Right renal cortex interstitium (tissue), 3 donors: Measurements from ENCODE around the gene STUM. TPM values are rescaled to one million over a fixed set of nuclear protein-coding genes. Genes with fewer than 3 reads are reported as not detected.

Experiments used
- DNase-seq, 3 donors: peaks; one replicate each; pipeline ENCODE4 v3.0.0-alpha.2; 2013; ENCODE audit warnings: low read depth in 3 of 3, low spot score in 2 of 3
- polyA plus RNA-seq, 3 donors: library from polyadenylated mRNA; unstranded; fragments of 120-200 nt; gene quantifications; one replicate each; pipeline ENCODE4 v1.2.1, GENCODE V29; 2013; ENCODE audit not compliant: insufficient read length in 3 of 3

The STUM gene
- polyA plus RNA-seq, 3 donors, result 0.86 to 1.2 (median 0.94) TPM

GRCh38 chr1:226532553-226532952 lies 16.0 kb upstream of the STUM start:
- no peak for DNase-seq

DNA sequence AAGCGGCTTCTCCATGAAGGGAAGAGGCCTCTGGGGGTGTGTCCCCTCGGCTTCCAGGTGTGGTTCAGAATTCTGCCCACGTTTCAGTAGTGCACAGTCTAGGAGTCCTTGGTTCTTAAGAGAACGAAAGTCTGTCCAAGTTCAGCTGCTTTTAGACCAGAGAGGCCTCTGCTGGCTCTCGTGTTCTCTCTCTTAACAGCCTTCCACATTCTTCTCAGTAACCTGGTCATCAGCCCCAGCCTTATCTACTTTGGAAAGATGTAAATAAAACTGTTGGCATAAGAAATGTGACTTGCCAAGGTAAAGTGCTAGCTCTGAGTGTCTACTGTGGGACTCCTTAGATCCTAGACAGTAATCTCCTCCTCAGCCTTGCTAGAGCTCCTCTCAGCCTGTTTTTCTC lies 15.3 kb upstream of the STUM start:
- DNase-seq, result no peak

- DNase-seq, result no peak
Measured at GRCh38 chr1:226534098-226534497, 14.5 kb upstream of the STUM start.

- no peak for DNase-seq
Measured at GRCh38 chr1:226534645-226535044, 13.9 kb upstream of the STUM start.

DNA sequence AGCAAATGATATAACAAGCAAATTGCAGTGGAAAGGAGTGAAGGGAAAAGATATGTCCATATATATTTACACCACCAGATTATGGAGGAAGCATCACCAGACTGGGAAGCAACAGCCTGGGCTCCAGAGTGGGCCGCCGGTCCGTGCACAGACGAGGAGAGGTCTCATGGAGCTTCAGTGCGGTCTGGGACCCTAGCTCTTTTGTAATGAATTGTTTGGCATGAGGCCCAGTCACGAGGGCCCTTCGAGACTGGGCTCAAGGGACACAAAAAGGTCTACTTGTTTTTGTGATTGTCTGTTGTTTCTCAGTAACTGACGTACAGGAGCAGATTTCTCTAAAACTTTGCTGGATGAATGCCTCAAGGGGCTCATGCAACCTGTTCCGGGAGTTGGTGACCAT lies 12.9 kb upstream of the STUM start:
- DNase-seq, result no peak

DNA sequence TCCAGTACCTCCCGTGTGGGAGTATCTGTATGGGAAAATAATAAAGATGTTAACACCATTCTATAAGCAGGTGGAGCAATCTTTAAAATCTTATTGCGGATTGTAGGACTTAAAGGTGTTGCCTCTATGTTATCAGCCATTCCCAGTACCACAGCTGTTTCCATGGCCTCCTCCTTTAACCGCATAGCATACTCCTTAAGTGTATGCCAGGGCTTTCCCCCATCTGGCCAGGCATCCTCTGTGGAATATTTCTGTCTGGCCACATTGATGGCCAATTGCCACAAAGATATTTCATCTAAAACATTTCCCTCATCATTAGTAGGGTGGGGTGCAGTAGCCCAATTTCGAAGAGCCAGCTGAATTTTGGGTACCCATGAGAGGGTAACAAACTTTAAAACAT lies 7.3 kb upstream of the STUM start:
- DNase-seq, result no peak

- DNase-seq, result no peak
Measured at GRCh38 chr1:226541631-226542622, 6.6 kb upstream of the STUM start.

- DNase-seq, result no peak
Measured at GRCh38 chr1:226542623-226543103, 5.9 kb upstream of the STUM start.

DNA sequence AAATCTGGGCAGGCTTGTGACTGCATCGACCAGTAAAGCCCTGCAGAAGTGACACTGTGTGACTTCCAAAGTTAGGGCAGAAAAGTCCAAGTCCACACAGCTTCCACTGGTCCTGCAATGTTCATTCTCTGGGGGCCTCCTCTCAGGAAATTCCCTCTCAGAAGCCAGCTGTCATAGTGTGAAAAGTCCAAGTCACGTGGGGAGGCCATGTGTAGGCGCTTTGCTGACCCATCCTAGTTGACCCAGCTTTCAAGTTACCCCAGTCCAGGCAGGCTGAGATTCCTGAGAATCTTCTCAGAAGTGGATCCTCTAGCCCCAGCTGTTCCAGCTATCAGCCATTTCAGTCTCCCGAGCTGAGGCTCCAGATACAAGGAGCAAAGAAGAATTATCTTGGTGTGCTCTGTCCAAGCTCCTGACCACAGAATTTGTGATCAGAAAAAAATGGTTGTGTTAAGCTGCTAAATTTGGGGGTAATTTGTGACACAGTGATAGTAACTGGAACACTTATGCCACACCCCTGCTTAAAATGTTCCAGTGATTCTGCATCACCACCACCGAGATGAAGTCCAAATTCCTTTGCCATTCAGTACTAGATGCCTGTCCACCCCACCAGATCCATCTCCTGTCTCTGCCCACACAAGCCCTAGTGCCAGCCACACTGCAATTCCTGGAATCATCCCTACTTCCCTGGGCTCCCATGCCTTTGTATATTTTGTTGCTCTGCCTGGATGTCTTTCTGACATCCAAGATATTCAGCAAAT lies 2.5 kb upstream of the STUM start:
- DNase-seq, result no peak

GRCh38 chr1:226546926-226547325 lies 1.6 kb upstream of the STUM start:
- no peak for DNase-seq

GRCh38 chr1:226547754-226548191 lies 791 bp upstream of the STUM start:
- DNase-seq, result peak; percentile 76 to 82 (median 78)

DNA sequence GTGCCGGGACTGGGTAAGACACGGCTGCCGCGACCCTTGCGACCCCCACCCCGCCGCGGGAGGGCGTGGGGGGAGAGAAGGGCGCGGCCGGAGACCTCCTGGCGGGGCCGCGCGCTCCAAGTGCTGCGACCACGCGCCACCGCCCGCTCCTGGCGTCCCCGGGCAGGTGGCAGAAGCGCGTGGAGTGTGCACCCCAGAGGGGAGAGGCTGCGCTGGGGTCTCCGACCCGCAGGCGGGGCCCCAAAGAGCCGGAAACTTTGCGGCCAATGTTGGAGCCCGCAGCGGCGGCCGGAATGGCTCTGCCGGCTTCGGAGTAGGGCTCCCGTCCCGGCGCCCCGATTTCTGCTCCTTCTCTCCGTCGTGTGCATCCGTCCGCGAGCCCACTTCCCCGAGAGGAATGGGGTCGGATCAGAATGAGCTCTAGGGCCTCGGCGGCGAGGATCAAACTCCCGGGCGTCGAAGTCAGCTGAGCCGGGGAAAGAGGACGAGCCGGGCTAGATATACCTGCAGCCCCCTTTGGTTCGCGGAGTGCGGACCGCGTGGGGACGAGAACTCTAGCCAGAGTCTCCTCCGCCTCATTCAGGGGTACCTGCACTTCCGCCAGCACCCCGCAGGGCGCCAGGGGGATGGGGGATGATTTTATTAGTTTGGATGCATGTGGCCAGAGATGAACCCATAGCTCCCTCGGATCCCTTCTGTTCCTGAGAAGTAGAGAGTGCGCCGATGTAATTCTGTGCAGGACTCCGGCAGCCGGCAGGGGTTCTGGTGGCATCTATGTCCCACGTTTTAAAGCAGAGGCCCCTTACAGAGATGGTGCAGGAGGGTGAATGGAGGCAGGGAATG lies 751 bp downstream of the STUM start:
- no peak for DNase-seq

DNA sequence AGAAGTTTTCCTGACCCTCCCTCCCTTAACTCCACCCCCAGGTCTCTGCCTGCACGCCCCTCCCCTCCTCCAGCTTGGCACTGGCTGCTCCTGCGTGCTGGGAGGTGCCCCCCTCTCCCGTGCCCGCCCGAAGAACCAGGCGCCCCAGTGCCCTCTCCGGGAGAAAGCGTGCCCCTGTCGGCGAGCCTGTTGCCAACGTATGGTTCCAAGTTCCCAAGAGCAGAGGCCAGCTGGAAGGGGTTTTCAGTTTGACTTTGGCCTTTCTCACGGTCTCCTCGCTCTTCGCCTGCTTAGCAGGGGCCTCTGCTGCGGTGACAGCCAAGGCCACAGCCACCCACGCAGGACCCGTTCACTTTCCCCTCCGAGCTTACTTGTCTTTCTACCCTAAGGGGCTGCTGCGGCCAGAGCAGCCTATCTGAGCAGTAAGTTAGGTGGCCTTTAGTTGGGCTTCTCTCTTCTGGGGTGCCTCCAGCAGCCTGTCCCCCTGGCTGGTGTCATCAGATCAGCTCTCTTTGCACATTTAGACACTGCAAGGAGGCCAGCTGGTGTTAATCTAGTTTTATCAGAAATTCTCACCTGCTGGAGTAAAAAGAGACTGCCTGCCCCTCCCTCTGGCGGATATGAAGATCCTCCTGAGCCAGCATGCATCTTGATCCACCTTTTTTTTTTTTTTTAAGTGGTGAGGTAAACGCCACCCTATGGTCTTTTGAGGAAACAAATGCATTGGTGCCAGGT lies 1.5 kb downstream of the STUM start:
- no peak for DNase-seq

GRCh38 chr1:226550672-226551041 lies 2.1 kb downstream of the STUM start:
- no peak for DNase-seq

DNA sequence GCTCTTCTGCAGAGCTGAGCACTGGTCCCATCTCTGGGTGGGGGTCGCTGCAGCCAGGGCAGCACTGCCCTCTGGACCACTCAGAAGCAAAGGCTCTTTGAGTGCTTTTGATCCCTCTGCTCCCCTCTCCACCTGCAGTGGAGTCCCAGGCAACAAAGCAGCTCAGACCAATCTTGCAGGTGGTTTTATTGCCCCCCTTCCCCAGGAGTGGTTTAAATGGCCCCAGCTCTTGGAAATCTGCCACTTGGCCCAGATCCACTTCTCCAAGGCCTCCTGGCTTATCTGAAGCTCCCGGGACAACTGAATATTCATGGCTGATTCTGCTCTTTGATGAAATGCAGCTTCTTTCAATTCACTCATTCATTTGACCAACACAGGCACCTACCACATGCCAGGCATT lies 2.7 kb downstream of the STUM start:
- DNase-seq, result no peak

- no peak for DNase-seq
Measured at GRCh38 chr1:226552061-226552460, 3.5 kb downstream of the STUM start.

DNA sequence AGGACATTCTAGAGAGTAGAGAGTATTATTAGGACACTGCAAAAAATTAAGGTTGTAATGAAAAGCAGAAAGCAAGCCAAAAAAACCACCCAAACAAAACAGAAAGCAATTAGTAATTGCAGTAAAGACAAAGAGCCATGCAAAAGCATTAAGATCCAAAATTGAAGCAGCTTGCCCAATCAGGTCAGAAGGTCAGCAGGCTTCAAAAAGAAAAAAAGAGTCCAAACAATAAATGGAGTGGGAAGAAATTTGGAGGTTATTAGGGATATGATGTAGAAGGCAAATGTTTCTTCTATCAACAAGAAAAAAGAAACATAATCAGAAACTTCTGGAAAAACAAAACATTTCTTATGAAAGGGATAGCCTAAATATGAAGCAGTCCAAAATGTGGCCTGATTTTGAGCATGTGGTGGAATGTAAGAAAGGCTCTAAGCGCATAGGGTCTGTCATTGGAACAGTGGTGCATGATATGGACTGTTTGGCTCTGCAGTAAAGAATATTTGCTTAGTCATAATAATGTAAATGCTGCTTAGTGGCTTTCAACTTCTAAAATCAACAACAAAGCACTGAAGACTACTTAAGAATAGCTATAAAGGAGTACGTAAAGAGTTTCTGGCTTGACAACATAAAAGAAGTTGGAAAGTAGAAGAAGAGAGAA lies 4.8 kb downstream of the STUM start:
- DNase-seq, result no peak

DNA sequence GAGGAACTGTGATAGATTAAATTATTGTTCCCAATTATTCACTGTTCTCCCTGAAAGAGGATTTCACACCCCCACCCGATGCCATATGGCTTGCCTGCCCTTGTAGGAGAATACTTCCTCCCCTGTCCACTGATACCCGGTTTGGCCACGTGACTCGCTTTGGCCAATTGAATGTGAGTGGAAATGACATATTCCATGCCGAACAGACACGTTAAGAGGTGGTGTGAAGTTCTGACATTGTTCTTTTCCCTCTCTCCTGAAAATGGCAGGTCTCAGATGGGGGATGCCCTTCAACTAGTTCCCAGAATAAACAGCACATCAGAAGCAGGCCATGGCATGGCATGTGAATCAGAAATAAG lies 5.3 kb downstream of the STUM start:
- no peak for DNase-seq

- no peak for DNase-seq
Measured at GRCh38 chr1:226555092-226555491, 6.5 kb downstream of the STUM start.

DNA sequence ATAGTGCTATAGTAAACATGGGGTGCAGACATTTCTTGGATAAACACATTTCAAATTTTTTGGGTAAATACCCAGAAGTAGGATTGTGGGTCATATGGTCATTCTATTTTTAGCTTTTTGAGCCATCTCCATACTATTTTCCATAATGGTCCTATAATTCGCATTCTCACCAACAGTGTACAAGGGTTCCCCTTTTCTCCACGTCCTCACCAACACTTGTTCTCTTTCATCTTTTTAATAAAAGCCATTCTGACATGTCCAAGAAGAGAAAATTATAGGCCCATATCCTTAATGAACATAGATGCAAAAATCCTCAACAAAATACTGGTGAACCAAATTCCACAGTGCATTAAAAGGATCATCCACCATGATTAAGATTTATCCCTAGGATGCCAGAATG lies 8.9 kb downstream of the STUM start:
- no peak for DNase-seq
